Panc1 (cell line): ENCODE measurements around the gene RAC2. TPM values are rescaled to one million over a fixed set of nuclear protein-coding genes. Genes with fewer than 3 reads are reported as not detected.

Source experiments
- ATAC-seq: fragments of 200-7000 bp; cut with Tn5 transposase; 2 replicates; pipeline ENCODE4 v1.9.1; 2020; ENCODE audit warnings: mild to moderate bottlenecking, moderate library complexity
- BruUV-seq: library from RNA; stranded (reverse); fragments of 400-500 nt; replicated peaks from 2 replicates; lab custom pipeline; 2021; lab: Mats Ljungman, UMichigan
- CTCF ChIA-PET: fragments of 300-600 bp; sonication (Branson Sonifier 250); formaldehyde crosslinking; loops from one replicate; lab custom pipeline; 2022; ENCODE audit warnings: antibody characterized with exemption; lab: Charles Lee
- POLR2A ChIA-PET: fragments of 300-600 bp; sonication (Branson Sonifier 250); formaldehyde crosslinking; loops from one replicate; lab custom pipeline; 2022; ENCODE audit warnings: antibody characterized with exemption; lab: Charles Lee
- DNase-seq: peaks from one replicate; pipeline ENCODE4 v3.0.0-alpha.2; 2010; ENCODE audit warnings: low read depth, low spot score
- H3K27ac ChIP-seq: 2 replicates; pipeline ENCODE4 v1.5.1; 2011; ENCODE audit warnings: mild to moderate bottlenecking, low read length, inconsistent platforms
- H3K27me3 ChIP-seq: fragments of 200-500 bp; sonication (Bioruptor generic); 2 replicates; pipeline ENCODE4 v1.6.0; 2014; ENCODE audit warnings: low read length, inconsistent platforms; ENCODE audit not compliant: control insufficient read depth, insufficient read depth
- H3K36me3 ChIP-seq: fragments of 200-500 bp; sonication (Bioruptor generic); 2 replicates; pipeline ENCODE4 v1.5.1; 2014; ENCODE audit warnings: inconsistent platforms, mild to moderate bottlenecking, low read length, moderate library complexity; ENCODE audit not compliant: control insufficient read depth, insufficient read depth
- H3K4me1 ChIP-seq: 2 replicates; pipeline ENCODE4 v1.5.1; 2011; ENCODE audit warnings: inconsistent platforms, mild to moderate bottlenecking, low read length, moderate library complexity; ENCODE audit not compliant: control insufficient read depth, insufficient read depth
- H3K4me3 ChIP-seq, 2 experiments: 2 replicates each; pipeline ENCODE4 v1.5.1; 2011 to 2012; ENCODE audit warnings: low read depth in 2 of 2, low read length in 2 of 2, mild to moderate bottlenecking in 2 of 2, inconsistent platforms in 1 of 2, moderate library complexity in 1 of 2
- H3K9me3 ChIP-seq: fragments of 200-500 bp; sonication (Bioruptor generic); 2 replicates; pipeline ENCODE4 v1.5.1; 2014; ENCODE audit warnings: low read depth, mild to moderate bottlenecking, inconsistent platforms, low read length, moderate library complexity; ENCODE audit not compliant: control insufficient read depth, insufficient read depth
- CTCF ChIP-seq: fragments of 450-650 bp; IDR thresholded peaks from 2 replicates; pipeline ENCODE4 v1.5.1; 2017; ENCODE audit warnings: mild to moderate bottlenecking
- POLR2AphosphoS5 ChIP-seq: IDR thresholded peaks from 2 replicates; pipeline ENCODE4 v1.6.1; 2012; ENCODE audit warnings: mild to moderate bottlenecking, low read depth, low read length, moderate library complexity
- REST ChIP-seq, 2 experiments: IDR thresholded peaks; 2 replicates each; pipeline ENCODE4 v1.6.1; 2011 to 2012; ENCODE audit warnings: low read depth in 2 of 2, control low read depth in 1 of 2, low read length in 1 of 2, mild to moderate bottlenecking in 1 of 2, moderate library complexity in 1 of 2; ENCODE audit not compliant: insufficient read depth in 1 of 2
- SIN3A ChIP-seq: IDR thresholded peaks from 2 replicates; pipeline ENCODE4 v1.6.1; 2012; ENCODE audit warnings: low read depth, mild to moderate bottlenecking, low read length, moderate library complexity, borderline replicate concordance; ENCODE audit not compliant: insufficient read depth
- TCF7L2 ChIP-seq: IDR thresholded peaks from 2 replicates; pipeline ENCODE4 v1.6.1; 2011; ENCODE audit warnings: mild to moderate bottlenecking, low read depth, low read length, inconsistent platforms
- in situ Hi-C: cut with HindIII; loops from 2 replicates; pipeline ENCODE4 v1.10.0; 2016; ENCODE audit warnings: low sequenced_read_pairs, low pct_unique_long_range_greater_than_20kb
- intact Hi-C: fragments of 100-400 bp; cut with micrococcal nuclease; formaldehyde crosslinking; loops from one replicate; pipeline ENCODE4 v1.10.0; 2022; ENCODE audit not compliant: unreplicated experiment
- total RNA-seq: library from RNA; stranded (reverse); gene quantifications from one replicate; pipeline ENCODE4 v1.2.1, GENCODE V29; 2021; ENCODE audit not compliant: unreplicated experiment

RAC2 gene
- total RNA-seq, 1 experiment from 2014 or later: 1.5 TPM

- no peak for DNase-seq
- in situ Hi-C loops (no loop called here), intact Hi-C loops (no loop called here)
- ChIA-PET POLR2A (no interaction called here), CTCF (no interaction called here)
- BruUV-seq: no TSS peak
- H3K4me1 ChIP-seq: no peaks in the 10 kb centered on the region
- no peak for ATAC-seq
- no peak overlapping the region for H3K4me3 ChIP-seq
- H3K27me3 ChIP-seq: no peaks in the 10 kb centered on the region
- no peak overlapping the region for H3K27ac ChIP-seq
- TF ChIP-seq TCF7L2 (no peak), REST (IDR thresholded peaks at IDR 0.05; ENCODE audit: insufficient read depth in 1 of 2, low read depth in 2 of 2, low read length in 1 of 2) (no peak), CTCF (no peak), POLR2AphosphoS5 (no peak), SIN3A (no peak)
- H3K9me3 ChIP-seq: no peaks in the 10 kb centered on the region
- no peaks in the 10 kb centered on the region for H3K36me3 ChIP-seq
Observed at GRCh38 chr22:37281646-37282384, 37.7 kb upstream of the RAC2 start.

- BruUV-seq: no TSS peak
- Histone ChIP-seq H3K4me1 (no peaks in the 10 kb centered on the region), H3K9me3 (no peaks in the 10 kb centered on the region), H3K27me3 (no peaks in the 10 kb centered on the region), H3K36me3 (no peaks in the 10 kb centered on the region), H3K27ac (no peak overlapping the region), H3K4me3 (no peak overlapping the region)
- TF ChIP-seq SIN3A: no peak
- no peak for TF ChIP-seq REST (IDR thresholded peaks at IDR 0.05; ENCODE audit: insufficient read depth in 1 of 2, low read depth in 2 of 2, low read length in 1 of 2)
- DNase-seq: no peak
- in situ Hi-C loops: no loop called here
- POLR2A ChIA-PET: no interaction called here
- intact Hi-C loops: no loop called here
- CTCF ChIA-PET: no interaction called here
- no peak for ATAC-seq
Observed at GRCh38 chr22:37281195-37281594, 37.1 kb upstream of the RAC2 start.
